GM12801 (cell line): ENCODE results near the gene CREB3L4.

Experiments used
- TF ChIP-seq, protein P1 (sequence below): IDR thresholded peaks from one replicate; pipeline ENCODE4 v1.5.1; 2011; ENCODE audit warnings: control low read depth; ENCODE audit not compliant: insufficient read length; ENCODE audit errors: extremely low read depth

Gene CREB3L4

DNA sequence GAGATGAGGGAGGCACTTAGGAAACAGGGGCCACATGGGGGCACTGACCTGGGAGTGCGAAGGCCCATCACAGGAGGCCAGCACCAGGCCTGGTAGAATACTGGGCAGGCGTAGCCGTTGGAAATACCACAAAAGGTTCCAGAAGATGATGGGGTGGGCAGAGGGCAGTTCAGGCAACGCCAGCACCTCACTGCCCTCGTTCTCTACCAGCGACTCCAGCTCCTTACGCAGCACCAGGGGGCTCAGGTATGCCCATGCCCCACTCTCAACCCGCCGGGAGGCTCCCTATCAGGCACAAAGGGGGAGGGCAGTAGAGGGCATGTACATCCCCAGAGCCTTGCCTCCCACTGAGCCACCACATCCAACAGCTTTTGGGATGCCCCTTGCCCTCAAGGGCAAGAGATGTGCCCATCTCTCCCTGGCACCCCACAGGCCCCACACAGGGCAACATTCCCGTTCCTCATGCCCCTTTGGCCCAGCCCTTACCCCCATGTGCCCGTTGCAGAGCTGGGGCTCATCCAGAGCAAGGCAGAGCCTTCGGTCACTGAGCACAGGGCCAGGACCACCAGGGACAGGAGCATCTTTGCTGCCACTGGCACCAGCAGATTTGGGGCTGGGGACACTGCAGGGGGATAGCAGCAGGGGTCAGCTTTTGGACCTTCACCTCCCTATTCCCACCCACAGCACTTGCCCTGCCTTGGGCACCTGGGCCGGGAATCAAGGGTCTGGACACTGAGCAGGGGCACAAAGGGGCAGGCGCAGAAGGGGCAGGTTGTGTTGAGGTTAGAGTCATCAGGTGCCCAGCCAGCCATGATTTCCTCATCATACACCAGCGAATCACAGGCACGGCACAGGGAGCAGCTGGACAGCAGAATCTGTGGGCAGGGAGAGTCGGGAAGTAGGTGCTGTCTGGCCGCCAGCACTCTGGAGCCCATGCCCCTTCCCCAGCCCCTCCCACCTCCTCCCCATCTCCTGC lies 35.3 kb upstream of the CREB3L4 start:
- TF ChIP-seq, protein P1, sequence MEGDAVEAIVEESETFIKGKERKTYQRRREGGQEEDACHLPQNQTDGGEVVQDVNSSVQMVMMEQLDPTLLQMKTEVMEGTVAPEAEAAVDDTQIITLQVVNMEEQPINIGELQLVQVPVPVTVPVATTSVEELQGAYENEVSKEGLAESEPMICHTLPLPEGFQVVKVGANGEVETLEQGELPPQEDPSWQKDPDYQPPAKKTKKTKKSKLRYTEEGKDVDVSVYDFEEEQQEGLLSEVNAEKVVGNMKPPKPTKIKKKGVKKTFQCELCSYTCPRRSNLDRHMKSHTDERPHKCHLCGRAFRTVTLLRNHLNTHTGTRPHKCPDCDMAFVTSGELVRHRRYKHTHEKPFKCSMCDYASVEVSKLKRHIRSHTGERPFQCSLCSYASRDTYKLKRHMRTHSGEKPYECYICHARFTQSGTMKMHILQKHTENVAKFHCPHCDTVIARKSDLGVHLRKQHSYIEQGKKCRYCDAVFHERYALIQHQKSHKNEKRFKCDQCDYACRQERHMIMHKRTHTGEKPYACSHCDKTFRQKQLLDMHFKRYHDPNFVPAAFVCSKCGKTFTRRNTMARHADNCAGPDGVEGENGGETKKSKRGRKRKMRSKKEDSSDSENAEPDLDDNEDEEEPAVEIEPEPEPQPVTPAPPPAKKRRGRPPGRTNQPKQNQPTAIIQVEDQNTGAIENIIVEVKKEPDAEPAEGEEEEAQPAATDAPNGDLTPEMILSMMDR: no peak

DNA sequence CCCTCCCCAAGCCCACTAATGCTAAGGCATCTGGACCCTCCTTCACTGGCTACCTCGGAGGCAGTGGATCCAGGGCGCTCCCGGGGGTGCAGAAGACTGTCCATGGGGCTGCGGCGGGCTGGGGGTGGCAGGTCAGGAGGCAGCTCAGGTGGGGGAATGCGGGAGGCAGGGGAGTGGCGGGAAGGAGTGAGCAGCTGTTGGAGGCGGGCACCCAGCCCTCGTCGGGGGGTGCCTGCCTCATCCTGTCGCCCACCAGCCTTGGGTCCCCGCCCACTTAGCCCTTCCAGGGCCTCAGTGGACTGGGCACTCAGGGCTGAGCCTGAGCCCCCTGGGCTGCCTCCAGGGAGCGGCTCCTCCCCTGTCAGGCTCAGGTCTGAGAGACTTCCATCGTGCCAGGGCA lies 34.3 kb upstream of the CREB3L4 start:
- TF ChIP-seq, protein P1: no peak

DNA sequence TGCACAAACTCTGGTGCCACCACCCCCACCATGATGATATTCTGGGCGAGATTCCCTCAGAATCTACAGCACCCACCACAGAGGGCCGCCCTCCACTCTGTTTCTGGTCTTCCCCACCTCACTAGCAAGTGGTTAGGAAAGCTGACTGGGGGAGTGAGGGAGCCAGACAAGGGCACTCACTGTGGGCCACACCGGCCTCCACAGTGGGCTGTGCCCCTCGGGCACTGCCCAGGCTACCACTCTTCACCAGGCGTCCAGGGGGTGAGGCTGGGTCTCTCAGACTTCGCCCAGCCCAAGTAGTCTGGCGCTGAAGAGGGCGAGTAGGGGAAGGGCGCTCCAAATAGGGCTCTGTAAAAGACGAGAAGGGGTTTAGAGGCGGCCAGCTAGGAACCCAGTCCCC lies 33.7 kb upstream of the CREB3L4 start:
- TF ChIP-seq, protein P1: no peak

DNA sequence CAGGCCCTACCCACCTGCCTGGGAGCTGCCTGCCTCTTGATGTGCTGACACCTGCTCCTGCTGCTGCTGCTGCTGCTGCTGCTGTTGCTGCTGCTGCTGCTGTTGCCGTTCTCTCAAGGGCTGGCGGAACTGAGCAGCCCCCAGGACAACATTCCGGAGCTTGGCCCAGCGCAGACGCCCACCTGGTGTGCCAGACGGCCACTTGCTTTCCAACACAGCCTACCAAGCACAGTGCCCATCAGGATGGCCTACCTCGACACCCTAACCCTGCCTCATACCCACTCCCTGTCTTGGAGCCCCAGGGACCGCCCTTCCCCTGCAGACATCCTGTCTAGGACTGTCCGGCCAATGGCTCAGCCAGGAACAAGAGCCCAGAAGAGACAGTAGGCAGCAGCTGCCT lies 33.0 kb upstream of the CREB3L4 start:
- TF ChIP-seq, protein P1: no peak

DNA sequence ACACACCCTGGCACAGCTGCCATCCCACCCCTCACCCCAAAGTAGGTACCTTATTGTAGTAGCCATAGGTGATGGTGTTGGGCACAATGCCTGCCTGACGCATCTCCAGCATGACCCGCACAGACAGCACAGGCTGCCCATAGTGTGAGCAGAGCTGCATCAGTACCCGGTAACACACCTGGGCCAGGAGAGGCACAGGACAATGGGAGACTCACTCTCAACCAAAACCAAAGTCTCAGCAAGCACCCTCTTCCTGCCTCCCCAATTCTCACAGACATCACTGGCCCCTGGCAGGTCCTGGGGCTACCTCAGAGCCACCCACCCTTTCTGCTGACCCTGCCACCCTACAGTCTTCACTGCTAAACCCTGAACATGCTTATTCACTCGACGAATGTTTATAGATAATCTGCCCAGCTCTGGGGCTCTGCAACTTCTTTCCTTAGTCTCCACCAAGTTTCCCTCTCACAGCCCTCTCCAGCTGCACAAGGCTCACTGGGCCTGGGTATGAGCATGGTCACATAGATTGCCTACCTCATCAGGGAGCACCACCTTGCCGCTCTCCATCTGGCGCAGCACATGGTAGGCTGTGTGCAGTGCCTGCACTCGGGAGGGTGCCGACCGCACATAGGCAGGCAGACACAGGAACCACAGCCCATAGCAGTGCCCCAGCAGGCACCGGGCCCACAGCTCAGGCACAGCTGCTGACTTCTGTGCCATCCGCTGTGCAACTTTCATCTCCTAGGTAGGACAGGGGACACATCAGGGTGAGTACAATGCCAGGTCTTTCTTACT lies 31.5 kb upstream of the CREB3L4 start:
- TF ChIP-seq, protein P1: no peak

DNA sequence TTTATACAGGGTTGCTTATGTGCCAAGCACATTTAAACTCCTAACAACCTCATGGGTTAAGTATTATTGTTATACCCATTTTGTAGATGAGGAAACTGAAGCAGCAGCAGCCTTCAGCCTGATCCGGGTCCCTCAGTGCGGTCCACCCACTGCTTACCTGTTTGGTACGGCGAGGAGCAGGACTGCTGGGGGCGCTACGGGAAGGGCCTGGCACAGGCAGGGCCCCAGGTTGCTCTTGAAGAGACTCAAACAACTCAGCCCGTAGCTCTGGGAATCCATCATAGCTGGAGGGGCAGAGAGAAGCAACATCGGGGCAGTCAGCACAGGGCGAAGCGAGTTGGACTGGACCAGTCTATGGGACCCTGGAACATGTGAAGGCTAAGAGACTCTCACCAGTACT lies 30.4 kb upstream of the CREB3L4 start:
- TF ChIP-seq, protein P1: no peak

DNA sequence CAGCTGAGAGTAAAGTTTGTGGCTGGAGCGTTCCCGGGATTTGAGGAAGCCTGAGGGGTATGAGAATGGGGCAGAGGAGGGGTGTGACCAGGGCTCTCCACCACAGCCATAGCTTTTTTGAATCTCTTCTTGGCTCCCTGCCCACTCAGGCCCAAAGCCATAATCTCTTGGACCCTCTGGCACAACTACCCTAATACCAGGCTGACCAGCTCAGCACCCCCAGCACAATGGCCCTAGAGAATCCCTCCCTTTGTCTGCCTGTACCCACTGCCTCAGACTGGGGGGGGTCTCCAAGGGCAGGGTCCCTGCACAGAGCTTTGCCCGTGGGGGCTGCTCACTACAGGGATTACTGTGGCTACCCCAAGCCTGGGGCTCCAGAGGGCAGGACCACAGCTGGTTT lies 28.7 kb upstream of the CREB3L4 start:
- TF ChIP-seq, protein P1: no peak
